Bronchial epithelial cell (primary cell): ENCODE results near the gene CSMD2. TPM values are rescaled to one million over a fixed set of nuclear protein-coding genes. Genes with fewer than 3 reads are reported as not detected.

Source experiments
- DNase-seq: peaks from one replicate; pipeline ENCODE4 v3.0.0-alpha.2; 2010; ENCODE audit warnings: low read depth
- FAIRE-seq: peaks from 2 replicates; lab custom pipeline; 2011; peaks lifted over from hg19 to GRCh38; lab: Jason Lieb, UNC
- H3K27me3 ChIP-seq: 2 replicates; pipeline ENCODE4 v1.5.1; 2011; ENCODE audit warnings: low read length; ENCODE audit not compliant: control insufficient read depth, insufficient read depth
- H3K36me3 ChIP-seq: 2 replicates; pipeline ENCODE4 v1.5.1; 2011; ENCODE audit warnings: low read length; ENCODE audit not compliant: control insufficient read depth, insufficient read depth
- H3K4me3 ChIP-seq: 2 replicates; pipeline ENCODE4 v1.5.1; 2011; ENCODE audit warnings: mild to moderate bottlenecking, low read depth, low read length, control low read depth
- total RNA-seq: library from RNA; depleted of rRNA; stranded (reverse); fragments of >200 nt; gene quantifications from 2 replicates; pipeline ENCODE4 v1.2.1, GENCODE V29; 2014
- TF ChIP-seq, protein P1 (sequence below): IDR thresholded peaks from 2 replicates; pipeline ENCODE4 v1.5.1; 2011; ENCODE audit warnings: mild to moderate bottlenecking, moderate library complexity, low read length, control low read depth, inconsistent platforms; ENCODE audit not compliant: insufficient read depth, severe bottlenecking

Gene CSMD2
- total RNA-seq, 1 donor from 2014 or later, result not detected

DNA sequence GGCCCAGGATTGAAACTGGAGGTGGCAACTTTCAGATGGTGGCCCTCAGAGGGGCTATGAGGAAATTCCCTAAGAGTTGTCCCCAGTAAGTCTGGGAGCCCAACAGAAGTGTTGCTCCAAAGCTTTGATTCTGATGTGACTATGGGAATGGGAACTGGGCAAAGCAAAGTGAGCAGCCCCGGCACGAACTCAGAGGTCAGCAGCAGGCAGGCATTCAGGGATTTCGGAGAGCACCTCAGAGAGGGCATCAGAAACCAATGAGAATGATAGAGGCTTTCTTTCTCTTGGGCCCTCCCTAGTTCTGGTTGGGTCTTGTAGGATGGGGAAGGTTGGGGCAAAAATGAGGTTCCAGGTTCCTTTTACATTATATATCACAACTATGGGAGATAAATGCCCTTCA, 422.4 kb downstream of the CSMD2 start:
- TF ChIP-seq, protein P1, sequence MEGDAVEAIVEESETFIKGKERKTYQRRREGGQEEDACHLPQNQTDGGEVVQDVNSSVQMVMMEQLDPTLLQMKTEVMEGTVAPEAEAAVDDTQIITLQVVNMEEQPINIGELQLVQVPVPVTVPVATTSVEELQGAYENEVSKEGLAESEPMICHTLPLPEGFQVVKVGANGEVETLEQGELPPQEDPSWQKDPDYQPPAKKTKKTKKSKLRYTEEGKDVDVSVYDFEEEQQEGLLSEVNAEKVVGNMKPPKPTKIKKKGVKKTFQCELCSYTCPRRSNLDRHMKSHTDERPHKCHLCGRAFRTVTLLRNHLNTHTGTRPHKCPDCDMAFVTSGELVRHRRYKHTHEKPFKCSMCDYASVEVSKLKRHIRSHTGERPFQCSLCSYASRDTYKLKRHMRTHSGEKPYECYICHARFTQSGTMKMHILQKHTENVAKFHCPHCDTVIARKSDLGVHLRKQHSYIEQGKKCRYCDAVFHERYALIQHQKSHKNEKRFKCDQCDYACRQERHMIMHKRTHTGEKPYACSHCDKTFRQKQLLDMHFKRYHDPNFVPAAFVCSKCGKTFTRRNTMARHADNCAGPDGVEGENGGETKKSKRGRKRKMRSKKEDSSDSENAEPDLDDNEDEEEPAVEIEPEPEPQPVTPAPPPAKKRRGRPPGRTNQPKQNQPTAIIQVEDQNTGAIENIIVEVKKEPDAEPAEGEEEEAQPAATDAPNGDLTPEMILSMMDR, result no peak
- H3K27me3 ChIP-seq, result no peaks in the 10 kb centered on the region
- DNase-seq (no peak), FAIRE-seq (no peak)
- no peaks in the 10 kb centered on the region for H3K36me3 ChIP-seq
- H3K4me3 ChIP-seq, result no peak overlapping the region

DNA sequence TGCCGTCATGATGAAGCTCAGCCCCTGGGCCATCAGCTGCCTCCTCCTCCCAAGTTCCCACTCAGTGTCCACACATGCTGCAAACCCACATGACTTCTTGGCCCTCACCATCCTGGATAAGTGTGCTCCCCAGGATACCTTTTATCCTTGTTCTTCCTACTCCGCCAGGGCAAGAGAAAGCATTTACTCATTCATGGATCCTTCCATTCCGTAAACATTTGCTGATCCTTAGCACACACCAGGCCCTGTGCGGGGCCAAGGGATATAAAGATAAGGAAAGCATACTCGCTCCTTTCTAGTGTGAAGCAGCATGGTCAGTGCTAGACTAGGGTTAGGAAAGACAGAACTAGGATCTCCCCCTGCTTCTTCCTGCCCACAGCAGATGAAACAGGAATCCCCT, 423.3 kb downstream of the CSMD2 start:
- no peaks in the 10 kb centered on the region for H3K36me3 ChIP-seq

DNA sequence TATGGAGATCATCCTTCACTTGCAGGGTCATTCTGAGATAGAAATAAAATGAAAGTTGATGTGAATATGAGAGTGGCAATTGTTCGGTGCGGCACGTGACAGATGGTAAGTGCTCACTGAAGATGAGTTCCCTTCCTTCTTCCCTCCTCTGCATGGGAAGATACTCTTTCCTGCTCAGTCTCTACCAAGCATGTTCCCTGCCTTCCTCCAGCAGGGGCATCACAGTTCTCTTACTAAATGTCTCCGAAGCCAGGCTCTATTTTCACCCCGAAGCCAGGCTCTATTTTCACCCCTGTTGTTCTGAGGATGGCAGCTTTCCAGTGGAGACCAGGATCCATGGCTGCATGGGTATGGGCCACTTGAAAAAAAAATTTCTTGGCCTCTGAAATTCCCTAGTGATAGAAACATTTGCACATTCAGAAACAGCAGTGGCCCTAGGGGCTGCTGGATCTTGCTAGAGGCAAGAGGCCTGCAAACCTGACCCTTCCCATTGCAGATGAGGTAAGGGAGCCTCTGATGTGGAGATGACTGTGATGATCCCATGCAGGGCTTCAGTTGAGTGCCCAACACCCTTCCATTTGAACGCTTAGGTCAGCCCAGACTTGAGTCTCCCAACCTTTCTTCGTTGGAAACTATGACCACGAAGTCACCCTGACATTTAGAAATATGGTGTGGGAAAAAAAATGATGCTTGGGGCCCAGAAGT, 424.8 kb downstream of the CSMD2 start:
- no peaks in the 10 kb centered on the region for H3K36me3 ChIP-seq
- TF ChIP-seq, protein P1, result no peak
- H3K27me3 ChIP-seq, result no peaks in the 10 kb centered on the region
- no peak overlapping the region for H3K4me3 ChIP-seq
- FAIRE-seq (peak; percentile 36), DNase-seq (no peak)

More for the DNA sequence above, 423.3 kb downstream of the CSMD2 start:
- H3K4me3 ChIP-seq, result no peak overlapping the region
- no peaks in the 10 kb centered on the region for H3K27me3 ChIP-seq
- TF ChIP-seq, protein P1, result no peak
- DNase-seq, result no peak
- no peak for FAIRE-seq

DNA sequence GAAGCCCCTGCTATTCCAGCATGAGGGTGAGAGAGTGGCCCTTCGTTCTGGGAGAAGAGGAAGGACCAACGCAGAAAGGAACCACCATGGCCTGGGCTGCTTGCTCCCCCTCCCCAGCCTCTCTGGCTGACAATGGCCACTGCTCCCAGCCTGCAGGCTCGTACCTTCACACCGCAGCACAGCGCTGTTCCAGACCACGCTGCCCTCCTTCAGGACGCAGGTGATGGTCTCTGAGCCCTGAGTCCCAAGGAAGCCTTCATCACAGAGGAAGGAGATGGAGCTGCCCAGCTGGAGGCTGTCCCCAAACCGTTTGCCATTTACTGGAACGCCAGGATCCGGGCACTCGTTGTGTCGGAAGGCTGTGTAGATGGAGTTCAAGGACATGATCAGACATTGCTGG, 426.1 kb downstream of the CSMD2 start:
- DNase-seq, result no peak
- no peak for FAIRE-seq
- TF ChIP-seq, protein P1, result no peak

DNA sequence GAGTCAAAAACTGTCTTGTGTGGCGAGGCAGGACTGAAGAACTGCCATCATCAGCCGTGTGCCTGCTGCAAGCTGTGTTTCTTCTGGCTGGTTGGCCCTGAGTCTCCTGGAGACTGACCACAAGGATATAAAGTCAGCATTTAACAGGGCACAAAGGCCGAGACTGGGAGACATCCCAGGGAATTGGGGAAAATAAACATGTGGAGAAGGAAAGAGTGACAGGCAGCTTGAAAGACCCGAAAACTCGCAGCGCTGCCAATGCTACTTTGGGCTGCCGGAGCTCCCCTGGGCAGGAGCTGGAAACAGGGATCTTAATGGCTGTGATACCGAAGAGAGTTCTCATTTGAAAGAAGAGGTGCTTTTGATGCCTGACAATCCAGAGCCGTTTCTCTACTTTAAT, 426.5 kb downstream of the CSMD2 start:
- Histone ChIP-seq H3K4me3 (no peak overlapping the region), H3K27me3 (no peaks in the 10 kb centered on the region), H3K36me3 (no peaks in the 10 kb centered on the region)
- TF ChIP-seq, protein P1, result no peak
- DNase-seq (no peak), FAIRE-seq (no peak)

More for the DNA sequence above, 426.1 kb downstream of the CSMD2 start:
- H3K4me3 ChIP-seq, result no peak overlapping the region
- no peaks in the 10 kb centered on the region for H3K27me3 ChIP-seq
- no peaks in the 10 kb centered on the region for H3K36me3 ChIP-seq

DNA sequence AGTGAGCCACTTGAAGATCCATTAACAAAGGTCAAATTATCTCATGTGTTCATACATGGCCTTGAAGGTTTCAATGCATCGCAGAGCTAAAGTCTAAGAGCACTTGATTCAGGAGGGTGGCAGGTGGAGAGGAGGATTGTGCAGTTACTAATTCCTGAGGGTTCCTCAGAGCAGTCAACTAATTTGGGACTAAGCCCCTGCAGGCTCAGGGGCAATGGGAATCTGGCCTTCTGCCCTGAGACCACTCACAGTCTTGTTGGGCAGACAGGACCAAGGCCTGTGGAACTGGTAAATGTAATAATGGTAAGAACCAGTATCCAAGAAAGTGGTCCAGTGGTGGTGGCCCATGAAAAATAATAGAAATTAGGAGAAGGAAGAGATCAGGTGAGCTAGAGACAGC, 428.5 kb downstream of the CSMD2 start:
- Histone ChIP-seq H3K4me3 (no peak overlapping the region), H3K27me3 (no peaks in the 10 kb centered on the region), H3K36me3 (no peaks in the 10 kb centered on the region)
- no peak for DNase-seq
- TF ChIP-seq, protein P1, result no peak
- no peak for FAIRE-seq
